Body of pancreas (tissue), 4 donors: Measurements from ENCODE around the gene RCC2.

Experiments
- POLR2A ChIP-seq, 3 donors: fragments of 450-650 bp; IDR thresholded peaks; one replicate each; pipeline ENCODE4 v1.6.1; 2016; ENCODE audit warnings: antibody characterized with exemption in 3 of 3, mild to moderate bottlenecking in 2 of 3
- TF ChIP-seq, protein P1 (sequence below), 7 experiments: fragments of 450-650 bp in 4 of 7; fragments of 200-600 bp in 3 of 7; sonication (generic) in 3 of 7; IDR thresholded peaks; one replicate each; pipeline ENCODE4 v1.5.1; 2016 to 2019; ENCODE audit warnings: antibody characterized with exemption in 7 of 7

DNA sequence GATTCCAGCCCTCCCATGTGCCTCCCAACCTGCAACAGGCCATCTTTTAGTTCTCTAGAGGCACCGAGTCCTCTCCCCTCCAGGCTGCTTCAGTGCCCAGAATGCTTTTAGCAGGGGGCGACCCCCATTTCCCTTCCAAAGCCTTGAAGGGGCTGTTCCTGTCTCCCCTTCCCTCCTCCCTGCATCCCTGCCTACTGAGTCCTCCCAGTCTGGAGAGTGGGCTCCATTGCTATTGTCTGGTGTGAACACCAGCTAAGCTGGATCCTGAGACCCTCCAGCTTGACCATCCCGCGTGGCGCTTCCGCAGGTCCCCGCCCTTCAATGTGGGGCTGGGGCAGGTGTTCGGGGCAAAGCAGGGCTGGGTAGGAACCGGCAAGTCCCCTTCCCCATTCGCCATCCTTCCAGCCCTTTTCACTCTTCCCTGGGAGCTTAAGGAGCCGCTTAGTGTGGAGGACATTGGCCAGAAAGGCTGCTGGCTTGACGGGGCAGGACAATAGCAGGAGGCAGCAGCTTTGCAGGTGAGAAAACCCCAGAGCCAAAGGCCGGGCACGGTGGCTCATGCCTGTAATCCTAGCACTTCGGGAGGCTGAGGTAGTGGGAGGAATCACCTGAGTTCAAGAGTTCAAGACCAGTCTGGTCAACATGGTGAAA, 35.3 kb downstream of the RCC2 start:
- TF ChIP-seq, protein P1, sequence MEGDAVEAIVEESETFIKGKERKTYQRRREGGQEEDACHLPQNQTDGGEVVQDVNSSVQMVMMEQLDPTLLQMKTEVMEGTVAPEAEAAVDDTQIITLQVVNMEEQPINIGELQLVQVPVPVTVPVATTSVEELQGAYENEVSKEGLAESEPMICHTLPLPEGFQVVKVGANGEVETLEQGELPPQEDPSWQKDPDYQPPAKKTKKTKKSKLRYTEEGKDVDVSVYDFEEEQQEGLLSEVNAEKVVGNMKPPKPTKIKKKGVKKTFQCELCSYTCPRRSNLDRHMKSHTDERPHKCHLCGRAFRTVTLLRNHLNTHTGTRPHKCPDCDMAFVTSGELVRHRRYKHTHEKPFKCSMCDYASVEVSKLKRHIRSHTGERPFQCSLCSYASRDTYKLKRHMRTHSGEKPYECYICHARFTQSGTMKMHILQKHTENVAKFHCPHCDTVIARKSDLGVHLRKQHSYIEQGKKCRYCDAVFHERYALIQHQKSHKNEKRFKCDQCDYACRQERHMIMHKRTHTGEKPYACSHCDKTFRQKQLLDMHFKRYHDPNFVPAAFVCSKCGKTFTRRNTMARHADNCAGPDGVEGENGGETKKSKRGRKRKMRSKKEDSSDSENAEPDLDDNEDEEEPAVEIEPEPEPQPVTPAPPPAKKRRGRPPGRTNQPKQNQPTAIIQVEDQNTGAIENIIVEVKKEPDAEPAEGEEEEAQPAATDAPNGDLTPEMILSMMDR (IDR thresholded peaks at IDR 0.05): no peak
- no peak for TF ChIP-seq POLR2A (IDR thresholded peaks at IDR 0.05)
